Cardiac ventricle fibroblast (primary cell): ENCODE results near the gene EPHA7. TPM values are rescaled to one million over a fixed set of nuclear protein-coding genes. Genes with fewer than 3 reads are reported as not detected.

ENCODE experiments used
- total RNA-seq: library from RNA; depleted of rRNA; stranded (reverse); fragments of >200 nt; gene quantifications from 2 replicates; pipeline ENCODE4 v1.2.3, GENCODE V29; 2015

EPHA7 gene
- 0.05 TPM in 1 of 2 replicates, not detected in the other for total RNA-seq

GRCh38 chr6:93419304-93420162 lies at the start of gene EPHA7:
EPHA7 (minus strand) TSS chr6:93419559; CDS start chr6:93419341, 218 bp downstream.

